ENCODE data around the gene ABCC6.
"Not testable (repeated sequence)": the region's sequence is repeated elsewhere in the genome, so short reads cannot be mapped to it uniquely, and the experiment has no call there.

The ABCC6 gene

DNA sequence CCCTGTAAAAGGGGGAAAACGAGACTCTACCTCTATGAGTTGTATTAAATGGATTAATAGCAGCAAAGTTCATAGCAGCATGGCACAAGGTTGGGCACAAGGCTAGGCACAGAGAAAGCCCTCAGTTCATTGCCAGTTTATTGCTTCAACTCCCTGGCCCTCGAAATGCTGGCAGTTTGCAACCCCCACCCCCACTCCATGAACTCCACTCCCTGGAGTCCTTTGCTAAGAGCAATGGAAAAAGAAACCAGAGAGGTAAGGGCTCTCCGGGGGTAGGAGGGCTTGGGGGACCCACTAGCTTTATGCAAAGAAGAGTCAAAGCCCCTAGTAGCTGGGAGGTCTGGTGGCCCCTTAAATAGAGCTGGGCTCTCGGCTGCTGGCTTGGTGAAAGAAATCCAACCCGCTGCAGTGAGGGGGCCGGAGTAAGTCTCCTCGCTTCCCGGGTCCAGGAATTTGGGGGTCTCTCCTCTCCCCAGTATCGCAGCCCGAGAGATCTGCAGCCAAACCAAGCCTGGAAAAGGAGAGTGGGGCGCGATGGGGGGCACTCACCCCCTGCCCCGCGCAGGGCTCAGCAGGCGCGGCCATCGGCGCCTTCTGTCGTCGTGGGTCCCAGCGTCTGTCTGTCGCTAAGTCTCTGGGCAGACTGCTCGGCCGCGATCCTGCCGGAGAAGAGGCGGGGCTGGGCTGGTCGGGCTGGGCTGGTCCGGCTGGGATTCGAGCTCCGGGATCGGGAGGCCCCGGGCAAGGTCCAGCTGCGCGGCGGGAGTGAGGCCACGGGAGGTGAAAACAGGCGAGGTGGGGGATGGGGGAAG, at the start of gene ABCC6:
Gene ABCC6, minus strand, starts transcription at position 645 of the 812 bp plus-strand sequence. Its CDS starts 60 bp downstream, at position 585.
- not testable (repeated sequence) for DNase-seq

DNA sequence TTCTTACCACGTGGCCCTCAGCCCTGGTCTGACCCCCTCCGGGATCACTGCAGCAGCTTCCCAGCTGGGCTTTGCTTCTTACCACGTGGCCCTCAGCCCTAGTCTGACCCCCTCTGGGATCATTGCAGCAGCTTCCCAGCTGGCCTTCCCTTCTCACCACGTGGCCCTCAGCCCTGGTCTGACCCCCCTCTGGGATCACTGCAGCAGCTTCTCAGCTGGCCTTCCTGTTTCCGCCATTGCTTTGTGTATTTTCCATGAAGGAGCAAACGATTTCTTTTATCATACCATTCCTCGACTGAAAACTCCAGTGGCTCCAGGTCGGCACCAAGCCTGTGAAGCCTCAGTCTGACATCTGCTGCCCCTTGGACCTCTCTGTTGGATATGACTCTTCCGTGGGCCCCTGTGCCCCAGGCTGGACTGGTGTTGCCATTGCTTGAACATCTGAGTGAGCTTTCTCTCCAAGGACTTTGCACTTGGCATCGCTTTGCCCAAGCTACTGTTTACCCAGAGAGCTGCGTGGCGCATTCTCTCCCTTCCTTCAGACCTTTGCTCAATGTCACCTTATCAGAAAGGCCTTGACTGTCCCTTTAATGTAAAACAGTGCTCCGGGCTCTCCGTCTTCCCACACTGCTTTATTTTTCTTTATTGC, 49.4 kb upstream of the ABCC6 start:
- DNase-seq: not testable (repeated sequence)

DNA sequence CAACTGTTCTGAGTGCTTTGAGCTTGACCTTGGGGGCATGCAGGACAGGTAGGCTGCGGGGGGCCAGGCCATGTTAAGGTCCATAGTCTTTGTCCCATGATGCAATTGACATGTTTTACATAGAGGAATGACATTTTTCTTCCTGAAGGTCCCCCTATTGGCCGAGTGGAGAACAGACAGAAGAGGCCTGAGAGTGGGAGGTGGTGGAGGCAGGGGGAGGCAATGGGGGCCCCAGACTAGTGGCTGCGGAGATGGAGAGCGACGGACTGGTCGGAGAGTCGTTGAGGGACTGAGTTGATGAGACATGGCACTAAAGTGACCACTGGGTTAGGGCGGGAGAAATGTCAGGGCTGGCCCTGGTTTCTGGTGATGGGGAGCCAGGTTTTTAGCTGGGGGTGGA, 48.4 kb upstream of the ABCC6 start:
- not testable (repeated sequence) for DNase-seq

DNA sequence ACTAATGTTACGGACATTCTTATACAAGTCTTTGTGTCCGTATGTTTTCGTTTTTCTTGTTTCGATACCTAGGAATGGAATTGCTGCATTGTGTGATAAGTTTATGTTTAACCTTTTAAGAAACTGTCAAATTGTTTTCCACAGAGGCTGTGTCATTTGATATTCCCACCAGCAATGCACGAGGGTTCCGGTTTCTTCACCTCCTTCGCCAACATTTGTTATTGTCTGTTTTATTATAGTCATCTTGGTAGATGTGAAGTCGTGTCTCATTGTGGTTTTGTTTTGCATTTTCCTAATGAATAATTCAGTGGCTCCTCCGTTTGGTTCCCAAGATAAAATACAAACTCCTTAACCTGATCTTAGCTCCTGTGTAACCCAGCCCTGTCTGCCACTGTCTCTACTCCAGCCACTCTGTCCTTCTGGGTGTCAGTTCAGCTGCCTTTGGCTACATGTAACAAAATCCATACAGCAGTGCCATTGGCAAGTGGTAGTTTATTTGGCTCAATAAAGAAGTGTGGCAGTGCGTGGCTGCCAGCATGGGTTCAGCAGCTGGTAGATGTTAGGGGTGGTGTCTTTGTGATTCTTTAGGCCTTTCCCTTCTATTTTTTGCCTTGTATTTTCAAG, 45.0 kb upstream of the ABCC6 start:
- DNase-seq: not testable (repeated sequence)

DNA sequence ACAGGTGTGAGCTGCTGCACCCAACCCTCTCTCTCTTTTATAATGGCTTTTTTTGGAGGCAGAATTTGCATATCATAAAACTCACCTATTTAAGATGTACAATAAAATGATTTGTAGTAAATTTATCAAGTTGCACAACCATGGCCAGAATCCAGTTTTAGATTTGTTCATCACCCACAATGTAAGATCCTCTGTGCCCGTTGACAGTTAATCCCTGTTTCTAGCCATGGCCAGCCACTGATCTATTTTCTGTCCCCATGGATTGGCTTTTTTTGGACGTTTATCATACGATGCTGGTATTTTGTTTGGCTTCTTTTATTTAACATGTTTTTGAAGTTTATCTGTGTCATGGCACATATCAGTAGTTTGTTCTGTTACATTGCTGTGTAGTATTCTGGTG, 44.4 kb upstream of the ABCC6 start:
- DNase-seq: not testable (repeated sequence)

DNA sequence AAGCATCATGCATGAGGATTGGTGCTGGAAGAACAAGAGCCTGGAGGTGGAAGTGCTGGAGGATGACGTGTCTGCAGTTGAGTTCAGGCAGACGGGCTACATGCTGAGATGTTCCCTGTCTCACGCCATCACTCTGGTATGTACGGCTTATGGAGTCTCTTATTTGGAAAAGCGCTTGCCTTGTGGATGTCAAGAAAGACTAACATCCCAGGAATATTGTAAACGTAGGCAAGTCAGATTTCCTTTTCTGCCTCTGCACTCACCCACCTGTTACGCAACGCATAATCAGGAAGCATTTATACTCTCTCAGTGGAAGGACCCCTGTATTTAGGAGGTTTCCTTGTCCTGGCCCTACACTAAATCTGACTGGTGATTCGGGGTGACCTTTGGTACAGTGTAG, 41.8 kb upstream of the ABCC6 start:
- not testable (repeated sequence) for DNase-seq

DNA sequence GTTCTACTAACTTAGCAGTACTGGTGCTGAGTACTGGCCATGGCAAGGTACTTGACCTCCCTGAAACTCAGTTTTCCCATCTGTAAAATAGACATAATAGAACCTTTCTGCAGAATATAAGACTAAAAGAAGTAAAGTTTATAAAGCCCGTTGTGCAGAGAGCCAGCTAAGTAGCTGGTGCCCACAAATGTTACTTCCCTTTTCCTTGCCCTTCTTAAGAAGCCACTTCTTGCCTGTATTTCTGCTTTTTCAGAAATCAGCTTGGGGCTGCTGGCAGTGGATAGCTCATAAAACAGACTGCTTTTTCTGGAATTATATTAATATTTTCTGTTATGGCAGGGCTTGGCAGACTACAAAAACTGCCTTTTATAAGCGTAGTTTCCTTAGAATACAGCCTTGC, 40.7 kb upstream of the ABCC6 start:
- not testable (repeated sequence) for DNase-seq

DNA sequence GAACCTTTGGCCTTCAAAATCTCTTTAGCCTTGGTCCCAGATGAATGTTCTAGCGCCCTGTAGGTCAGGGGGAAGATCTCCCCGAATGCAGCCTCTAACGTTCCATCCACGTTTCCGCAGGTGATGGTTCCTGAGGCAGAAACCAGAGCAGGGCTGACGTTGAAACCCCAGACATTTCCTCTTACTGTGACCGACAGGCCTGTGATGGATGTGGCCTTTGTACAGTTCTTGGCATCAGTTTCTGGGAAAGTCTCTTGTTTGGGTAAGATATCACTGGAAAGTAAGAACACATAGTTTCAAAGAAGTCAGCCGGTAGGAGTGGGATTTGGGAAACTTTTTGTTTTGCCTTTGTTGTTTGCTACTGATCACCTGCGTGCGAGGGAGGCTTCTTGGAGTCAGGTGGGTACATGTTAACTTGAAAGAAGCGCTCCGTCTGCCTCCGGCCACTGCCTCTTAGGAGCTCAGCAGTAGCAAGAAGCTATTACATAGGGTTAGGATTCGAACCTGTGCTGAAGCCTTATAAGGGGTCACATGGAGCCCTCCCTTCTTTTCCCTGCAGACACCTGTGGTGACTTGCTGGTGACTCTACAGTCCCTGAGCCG, 39.8 kb upstream of the ABCC6 start:
- not testable (repeated sequence) for DNase-seq

DNA sequence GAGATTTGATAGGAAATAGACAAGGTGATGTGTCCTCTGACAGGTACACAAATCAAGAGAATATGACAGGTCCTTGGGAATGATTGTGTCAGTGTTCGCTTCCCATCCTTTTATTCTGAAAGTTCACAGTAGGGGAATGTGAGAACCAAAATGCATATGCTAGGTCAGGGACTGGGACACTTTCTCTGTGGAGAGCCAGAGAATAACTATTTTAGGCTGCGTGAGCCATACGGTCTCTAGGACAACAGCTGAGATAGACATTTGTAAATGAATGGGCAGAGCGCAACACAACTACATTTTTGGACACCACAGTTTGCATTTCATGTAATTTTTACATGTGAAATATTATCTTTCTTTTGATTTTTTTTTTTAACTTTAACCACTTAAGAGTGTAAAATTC, 36.7 kb upstream of the ABCC6 start:
- not testable (repeated sequence) for DNase-seq

DNA sequence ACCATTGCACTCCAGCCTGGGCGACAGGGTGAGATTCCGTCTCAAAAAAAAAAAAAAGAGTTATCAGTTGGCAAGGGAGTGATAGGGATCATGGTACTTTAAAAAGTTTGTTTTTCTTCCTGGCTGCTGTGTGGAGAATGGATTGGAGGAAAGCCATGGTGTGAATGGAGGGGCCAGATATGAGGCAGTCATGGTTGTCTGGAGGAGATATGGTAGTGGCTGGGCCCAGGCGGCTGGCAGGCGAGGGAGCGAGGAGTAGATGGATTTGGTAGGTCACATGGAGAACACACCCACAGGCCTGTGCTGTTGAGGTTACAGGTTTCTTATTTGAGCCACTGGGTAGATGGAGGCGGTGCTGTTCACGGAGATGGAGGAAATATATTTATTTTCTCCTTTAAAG, 35.5 kb upstream of the ABCC6 start:
- not testable (repeated sequence) for DNase-seq

DNA sequence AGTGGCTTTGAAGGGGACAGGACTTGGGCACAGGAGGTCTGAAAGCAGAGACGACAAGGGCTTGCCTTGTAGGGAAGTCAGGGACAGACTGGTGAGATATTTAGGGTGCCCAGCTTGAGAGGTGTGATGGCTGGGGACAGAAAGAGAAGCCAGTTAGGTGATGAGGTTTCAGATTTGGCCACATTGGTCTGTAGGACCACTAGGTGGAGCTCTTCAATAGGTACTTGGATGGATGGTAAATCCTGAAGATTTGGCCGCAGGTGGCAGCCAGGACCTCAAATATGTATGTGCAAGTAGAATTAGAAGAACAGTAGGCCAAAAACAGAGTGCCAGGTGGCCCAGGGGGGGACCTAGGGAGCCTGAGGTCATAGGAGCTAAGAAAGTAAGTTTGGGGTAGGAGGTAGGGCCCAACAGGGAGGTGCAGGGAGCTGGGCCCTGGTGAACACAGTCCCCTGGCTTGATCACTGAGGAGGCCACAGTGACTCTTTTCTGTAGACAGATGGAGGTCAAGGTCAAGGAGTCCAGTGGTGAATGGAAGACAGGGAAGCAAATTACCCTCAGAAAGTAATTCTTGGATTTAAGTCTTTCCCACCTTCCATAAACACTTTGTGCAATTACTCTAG, 34.1 kb upstream of the ABCC6 start:
- not testable (repeated sequence) for DNase-seq

DNA sequence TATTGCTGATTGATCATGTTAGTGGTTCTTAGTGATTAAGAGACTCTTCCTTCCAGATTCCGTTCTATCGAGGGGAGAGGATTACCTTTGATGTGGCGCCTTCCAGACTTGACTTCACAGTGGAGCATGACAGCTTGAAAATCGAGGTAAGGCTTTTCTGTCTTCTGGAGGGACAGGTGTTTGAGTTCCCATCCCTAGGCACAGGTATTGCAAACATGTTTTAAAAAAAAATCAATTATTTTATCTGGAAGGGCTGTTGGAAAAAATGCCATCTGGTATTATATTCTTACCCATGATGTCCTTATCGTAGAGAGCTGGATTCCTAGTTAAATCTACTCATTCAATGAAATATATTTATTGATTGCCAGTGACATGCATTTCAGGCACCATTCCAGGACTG, 29.1 kb upstream of the ABCC6 start:
- DNase-seq: not testable (repeated sequence)

DNA sequence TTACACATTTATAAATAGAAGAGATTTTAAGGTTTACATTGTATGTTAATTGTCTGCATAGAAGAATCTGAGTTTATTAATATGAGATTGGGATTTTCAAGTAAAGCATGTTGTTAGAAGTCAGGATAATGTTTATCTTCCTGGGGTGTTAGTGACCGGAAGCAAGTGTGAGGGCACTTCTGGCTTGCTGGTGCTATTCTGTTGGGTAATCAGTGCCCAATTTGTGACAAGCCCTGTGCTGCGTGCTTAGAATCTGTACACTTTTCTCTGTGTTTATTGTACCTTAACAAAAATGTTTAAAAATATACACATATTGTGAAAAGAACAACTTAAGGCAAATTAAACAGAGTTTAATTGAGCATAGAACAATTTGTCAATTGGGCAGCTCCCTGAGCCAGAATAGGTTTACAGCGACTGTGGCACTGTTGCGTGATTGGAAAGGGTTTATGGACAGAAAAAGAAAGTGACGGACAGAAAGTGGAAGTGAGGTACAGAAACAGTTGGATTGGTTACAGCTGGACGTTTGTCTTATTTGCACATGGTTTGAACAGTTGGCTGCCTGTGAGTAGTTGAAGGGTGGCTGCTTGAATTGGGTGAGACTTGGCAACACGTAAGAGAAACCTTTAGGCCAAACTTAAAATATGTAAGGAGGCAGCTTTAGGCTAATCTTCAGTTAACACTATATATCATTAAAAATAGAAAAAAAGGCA, 26.5 kb upstream of the ABCC6 start:
- DNase-seq: not testable (repeated sequence)

DNA sequence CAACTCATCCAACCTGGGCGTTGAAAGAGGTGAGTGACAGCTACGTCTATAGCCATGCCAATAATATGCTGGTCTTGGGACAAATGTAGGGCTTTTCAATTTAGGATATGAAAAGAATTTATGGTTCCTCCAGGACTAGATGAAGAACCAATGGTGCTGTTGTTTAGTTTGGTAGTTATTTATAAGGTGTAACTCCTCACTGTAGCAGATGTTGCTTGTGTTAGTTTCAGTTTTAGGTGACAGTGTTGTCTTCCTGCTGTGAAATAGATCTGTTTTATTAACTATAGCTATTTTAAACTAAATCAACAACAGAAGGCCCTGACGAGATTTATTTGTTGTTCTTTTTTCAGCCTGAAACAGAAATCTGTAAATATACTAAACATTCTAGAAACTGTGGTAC, 24.1 kb upstream of the ABCC6 start:
- DNase-seq: not testable (repeated sequence)

DNA sequence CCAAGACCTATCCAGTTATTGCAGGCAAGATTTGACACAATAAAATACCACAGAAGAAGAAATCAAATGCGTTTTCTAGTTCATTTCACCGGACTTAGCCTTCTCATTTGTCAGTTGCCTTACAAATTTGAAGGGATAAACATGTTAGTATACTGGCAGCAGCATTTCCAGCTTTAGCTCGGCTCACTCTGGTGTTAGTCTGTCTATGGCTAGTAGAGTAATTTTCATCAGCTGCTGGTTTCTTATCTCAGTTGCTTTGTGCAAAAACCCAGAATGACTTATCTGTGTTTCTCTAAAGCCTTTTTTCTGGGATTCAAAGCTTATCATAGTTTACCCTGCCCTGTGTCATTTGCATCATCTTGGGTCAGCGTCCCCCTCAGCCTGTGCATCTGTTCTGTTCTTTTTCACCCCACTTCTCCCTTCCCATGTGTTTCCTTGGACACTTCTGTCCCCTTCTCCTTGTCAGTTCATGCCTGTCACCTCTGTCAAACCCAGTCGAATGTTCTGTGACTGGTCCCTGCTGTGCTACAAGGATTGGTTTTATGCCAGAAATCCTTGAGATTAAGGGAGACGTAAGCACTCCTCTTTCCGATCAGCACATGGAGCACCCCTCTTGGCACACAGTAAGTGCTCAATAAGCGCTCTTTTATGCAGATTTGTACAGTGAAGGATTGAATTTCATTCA, 23.4 kb upstream of the ABCC6 start:
- not testable (repeated sequence) for DNase-seq

DNA sequence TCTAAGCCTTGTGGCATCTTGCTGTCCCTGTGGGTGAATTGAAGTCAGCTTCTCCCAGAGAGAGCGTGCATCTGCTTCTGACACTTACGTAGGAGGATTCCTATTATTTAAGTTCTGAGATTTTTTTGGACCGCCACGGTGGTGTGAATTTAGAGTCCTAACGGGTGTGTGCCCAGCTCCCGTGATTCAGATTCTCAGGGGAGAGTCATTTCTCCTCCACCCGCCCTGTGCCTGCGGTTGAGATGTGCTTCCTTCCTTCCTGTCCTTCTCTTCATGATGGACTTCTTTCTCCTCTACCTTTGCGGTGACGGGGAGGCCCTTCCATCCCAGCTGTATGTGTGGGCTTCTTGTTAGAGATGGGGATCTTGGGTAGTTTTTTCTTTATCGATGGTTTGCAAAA, 20.6 kb upstream of the ABCC6 start:
- not testable (repeated sequence) for DNase-seq

DNA sequence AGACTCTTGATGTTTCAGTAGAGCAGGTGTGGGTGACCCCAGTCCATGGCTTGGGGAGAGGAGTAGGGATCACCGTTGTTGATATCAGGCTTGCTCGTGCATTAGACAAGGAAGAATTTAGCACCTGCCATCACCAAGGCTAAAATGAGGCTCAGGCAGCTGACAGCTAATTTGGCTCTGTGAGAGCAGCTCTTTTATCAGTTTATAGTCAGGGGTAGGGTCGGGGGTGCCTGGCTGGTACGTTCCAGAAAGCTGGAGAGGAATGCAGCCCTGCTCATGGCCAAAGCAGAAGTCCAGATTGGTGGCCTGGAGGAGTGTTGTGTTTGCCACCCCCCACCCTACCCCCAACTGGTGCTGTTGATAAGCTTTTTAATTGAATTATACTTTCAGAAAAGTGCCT, 17.4 kb upstream of the ABCC6 start:
- not testable (repeated sequence) for DNase-seq

DNA sequence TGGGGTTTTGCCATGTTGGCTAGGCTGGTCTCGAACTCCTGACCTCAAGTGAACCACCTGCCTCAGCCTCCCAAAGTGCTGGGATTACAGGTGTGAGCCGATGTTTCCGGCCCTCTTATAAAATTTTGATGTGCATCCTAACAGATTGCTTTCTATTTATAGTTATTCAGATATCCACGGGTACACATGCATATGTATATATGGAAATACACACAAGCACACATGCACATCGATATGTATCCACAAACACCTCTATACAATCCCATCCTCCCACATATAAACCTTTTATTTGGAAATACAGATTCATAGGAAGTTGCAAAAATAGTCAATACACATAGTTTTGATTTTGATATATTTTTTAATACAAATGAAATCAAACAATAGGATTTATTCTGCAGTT, 14.4 kb upstream of the ABCC6 start:
- not testable (repeated sequence) for DNase-seq

DNA sequence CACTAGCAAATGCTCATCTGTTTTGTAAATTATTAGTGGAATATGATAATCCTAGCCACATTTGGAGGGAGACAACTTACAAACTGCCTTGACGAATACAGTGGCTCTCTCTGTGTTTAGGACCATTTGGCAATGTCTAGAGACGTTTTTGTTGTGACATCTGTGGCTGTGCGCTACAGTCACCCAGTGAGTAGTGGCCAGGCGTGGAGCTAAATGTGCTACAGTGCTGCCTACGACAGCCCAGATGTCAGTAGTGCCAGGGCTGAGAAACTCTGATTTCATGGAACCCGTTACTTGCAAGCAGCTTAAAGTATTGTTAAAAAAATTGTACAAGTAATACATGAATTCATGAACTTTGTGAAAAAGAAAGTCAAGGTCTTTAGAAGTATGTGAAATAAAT, 13.8 kb upstream of the ABCC6 start:
- not testable (repeated sequence) for DNase-seq

DNA sequence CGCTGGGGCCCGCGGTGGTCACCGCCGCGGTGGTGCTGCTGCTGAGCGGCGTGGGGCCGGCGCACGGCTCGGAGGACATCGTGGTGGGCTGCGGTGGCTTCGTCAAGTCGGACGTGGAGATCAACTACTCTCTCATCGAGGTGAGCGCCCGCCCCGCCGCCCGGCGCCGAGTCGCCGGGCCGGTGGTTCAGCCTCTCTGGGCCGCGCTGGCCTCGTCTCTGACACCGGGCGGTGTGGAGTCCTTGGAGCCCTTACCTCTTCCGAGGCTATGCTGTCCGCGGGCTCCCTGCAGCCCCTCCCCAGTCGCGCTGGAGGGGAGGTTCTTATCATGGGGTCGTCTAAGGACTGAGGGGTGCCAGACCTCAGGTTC, 9.4 kb upstream of the ABCC6 start:
- not testable (repeated sequence) for DNase-seq

DNA sequence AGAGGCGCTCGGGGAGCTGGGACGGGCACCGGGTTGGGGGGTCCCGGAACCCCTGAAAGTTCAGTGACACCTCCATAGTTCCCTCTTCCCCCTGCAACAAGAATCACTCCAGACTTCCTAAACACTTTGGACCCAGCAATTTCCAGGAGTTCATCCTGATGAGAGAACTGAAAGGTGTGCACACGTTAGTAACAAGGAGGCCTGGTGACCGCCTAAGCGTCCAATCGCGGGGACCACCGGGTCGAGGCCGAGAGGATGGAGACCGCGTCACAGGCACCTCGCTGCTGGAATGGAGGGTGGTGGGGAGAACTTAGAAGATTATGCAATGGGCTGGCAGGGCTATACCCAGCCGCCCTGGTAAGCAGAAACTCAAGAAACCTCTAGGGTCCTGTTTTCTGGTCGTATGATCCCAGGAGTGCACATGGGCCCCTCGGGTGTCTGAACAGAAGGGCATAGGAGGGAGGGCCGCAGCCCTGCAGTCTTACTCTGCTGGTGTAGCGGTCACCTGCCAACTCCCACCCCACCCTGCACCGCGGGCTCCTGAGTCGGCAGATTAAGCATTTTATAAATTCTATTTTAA, 458 bp upstream of the ABCC6 start:
- not testable (repeated sequence) for DNase-seq

All from NCI-H524 treated with DMSO at 0.1 percent for 48 hours (cell line).